Heart left ventricle (tissue), 16 donors: Measurements from ENCODE around the gene KLK14. TPM values are rescaled to one million over a fixed set of nuclear protein-coding genes. Genes with fewer than 3 reads are reported as not detected.
A peak's percentile ranks its signal among the peaks of the same experiment; 100 is the strongest.

ENCODE experiments used
- ATAC-seq, 4 donors: fragments of 200-7000 bp; cut with Tn5 transposase; one replicate each; pipeline ENCODE4 v1.9.1; 2020 to 2022; ENCODE audit warnings: moderate library complexity in 4 of 4, mild to moderate bottlenecking in 3 of 4, moderate number of reproducible peaks in 1 of 4
- DNase-seq, 5 donors: peaks; one replicate each; pipeline ENCODE4 v3.0.0-alpha.2; 2020
- H3K27ac ChIP-seq, 12 donors: fragments of 200-600 bp; sonication (generic) in 4 of 12; one replicate each; pipeline versions ENCODE4 v1.5.0 to v1.8.0; 2016 to 2022; ENCODE audit warnings: mild to moderate bottlenecking in 2 of 12
- H3K27me3 ChIP-seq, 9 donors: fragments of 200-600 bp; sonication (generic) in 2 of 9; one replicate each; pipeline versions ENCODE4 v1.5.1 to v1.8.0; 2016 to 2022; ENCODE audit warnings: mild to moderate bottlenecking in 3 of 9
- H3K36me3 ChIP-seq, 9 donors: fragments of 200-600 bp; sonication (generic) in 2 of 9; one replicate each; pipeline versions ENCODE4 v1.5.0 to v1.8.0; 2018 to 2022; ENCODE audit warnings: mild to moderate bottlenecking in 2 of 9
- H3K4me1 ChIP-seq, 12 donors: fragments of 200-600 bp; sonication (generic) in 4 of 12; one replicate each; pipeline versions ENCODE4 v1.5.0 to v1.8.0; 2016 to 2022; ENCODE audit warnings: mild to moderate bottlenecking in 3 of 12
- H3K4me3 ChIP-seq, 12 donors: fragments of 200-600 bp; sonication (generic) in 4 of 12; one replicate each; pipeline versions ENCODE4 v1.5.0 to v1.8.0; 2017 to 2022; ENCODE audit warnings: mild to moderate bottlenecking in 9 of 12, moderate library complexity in 4 of 12
- H3K9me3 ChIP-seq, 12 donors: fragments of 200-600 bp; sonication (generic) in 4 of 12; one replicate each; pipeline versions ENCODE4 v1.5.0 to v1.8.0; 2016 to 2022; ENCODE audit warnings: mild to moderate bottlenecking in 1 of 12
- CTCF ChIP-seq, 12 donors: fragments of 200-600 bp; sonication (generic) in 4 of 12; IDR thresholded peaks; one replicate each; pipeline versions ENCODE4 v1.5.0 to v1.8.0; 2018 to 2022; ENCODE audit warnings: antibody characterized with exemption in 12 of 12, mild to moderate bottlenecking in 5 of 12
- POLR2A ChIP-seq, 2 donors: fragments of 450-650 bp; IDR thresholded peaks; one replicate each; pipeline ENCODE4 v1.6.1; 2017; ENCODE audit warnings: antibody characterized with exemption in 2 of 2, mild to moderate bottlenecking in 2 of 2, moderate library complexity in 2 of 2
- WGBS, 4 donors: extraction: QIAGEN DNeasy Blood & Tissue Kit in 2 of 4; methylation state at CpG; one replicate each; pipeline versions ENCODE4 v1.1.5 to v1.1.7; 2013 to 2018; 5-methylcytosine and 5-hydroxymethylcytosine counted together
- intact Hi-C, 10 donors: fragments of 100-400 bp; cut with DNase I; formaldehyde crosslinking; loops; one replicate each; pipeline versions ENCODE4 v1.11.1 to v1.14.2; 2022
- polyA plus RNA-seq, 2 donors: library from polyadenylated mRNA; stranded (reverse); fragments of 200-250 nt; gene quantifications; one replicate each; pipeline ENCODE4 v1.2.3, GENCODE V29; 2013
- total RNA-seq, 9 donors: library from RNA; depleted of rRNA in 2 of 9; stranded (reverse); fragments of >200 nt in 2 of 9; fragmentation: NEBNext Ultra II Directional in 3 of 9; extraction: Animal tissue kit (Norgen Biotek cat#: 25700) in 3 of 9; gene quantifications; one replicate each; pipeline versions ENCODE4 v1.1.0 to v1.2.4, GENCODE V29; 2016 to 2023
- donor health status: ischemic (EF 13 %, LVEDD 7.1; RV severe dilation, severe dysfunction).
- donor health status: healthy with polysubstance abuse.
- donor health status: DM: no; HTN: yes; CAD: no.
- donor health status: DM: no; HTN: no; CAD: no.
- donor health status: ischemic (EF 25% LVEDD 6.9; RV normal size, moderate dysfunction).
- donor health status: ischemic (EF 25% LVEDD 5.7; RV mildly dilated, moderate dysfunction).
- donor health status: healthy.
- donor health status: DM: yes; HTN: yes; CAD: no.
- donor health status: ischemic (EF 35%, LVEDD 5.7; RV mildly dilated, moderate dysfunction).
- donor health status: nonischemic (EF 11% LVEDD 7.7; RV severe dilation, severe dysfunction).
- donor health status: DM: yes; HTN: yes; CAD: no.
- donor health status: PGD.
- donor health status: ischemic (EF 29% LVEDD 5.4; RV normal size, mild dysfunction).
- donor health status: nonischemic (EF 23%, LVEDD 6.1; RV moderate dilation, normal function).

Gene KLK14
- total and polyA plus RNA-seq, 11 donors: 0.17 to 0.64 (median 0.33) TPM; not detected in 4

- Histone ChIP-seq H3K27ac (no peak overlapping the region), H3K4me1 (peaks cover 0 to 8% (median 4%) of the 10 kb centered on the region in 12 donors), H3K27me3 (no peaks in the 10 kb centered on the region), H3K9me3 (peaks cover 0 to 2% (median 0%) of the 10 kb centered on the region in 12 donors), H3K4me3 (no peak overlapping the region), H3K36me3 (no peaks in the 10 kb centered on the region)
- peak; percentile 40 to 89 (median 83) for DNase-seq
- intact Hi-C loops: loop anchor here in 1 of 10 donors (5.0 kb wide), 1 partner anchor 47 kb away; no protein-coding TSS in a partner anchor
- TF ChIP-seq CTCF (IDR thresholded peaks at IDR 0.05): no peak
- no peak for TF ChIP-seq POLR2A (IDR thresholded peaks at IDR 0.05)
- WGBS, 4 donors: 64 to 68% (median 65%) methylated on average over 25 to 27 of the region's 27 CpGs
- peak; percentile 26 to 91 (median 84) for ATAC-seq
These were observed 3.1 kb downstream of the KLK14 start for GRCh38 chr19:51079481-51080110.

GRCh38 chr19:51078731-51079130 is 4.0 kb downstream of the KLK14 start:
- TF ChIP-seq POLR2A (IDR thresholded peaks at IDR 0.05): no peak
- no peak for TF ChIP-seq CTCF (IDR thresholded peaks at IDR 0.05)
- WGBS, 4 donors: 92 to 97% (median 94%) methylated on average over 6 of the region's 6 CpGs
- H3K27ac ChIP-seq: no peak overlapping the region
- no peak for DNase-seq
- H3K4me1 ChIP-seq: peaks cover 0 to 8% (median 4%) of the 10 kb centered on the region in 12 donors
- H3K27me3 ChIP-seq: no peaks in the 10 kb centered on the region
- no peak for ATAC-seq
- intact Hi-C loops: no loop called here
- no peaks in the 10 kb centered on the region for H3K36me3 ChIP-seq
- no peak overlapping the region for H3K4me3 ChIP-seq
- peaks cover 0 to 11% (median 3%) of the 10 kb centered on the region in 12 donors for H3K9me3 ChIP-seq

GRCh38 chr19:51078104-51078503 is 4.6 kb downstream of the KLK14 start:
- ATAC-seq: no peak
- Histone ChIP-seq H3K4me1 (peaks cover 0 to 8% (median 4%) of the 10 kb centered on the region in 12 donors), H3K36me3 (no peaks in the 10 kb centered on the region), H3K27me3 (no peaks in the 10 kb centered on the region), H3K9me3 (peaks cover 0 to 17% (median 3%) of the 10 kb centered on the region in 12 donors), H3K4me3 (no peak overlapping the region), H3K27ac (no peak overlapping the region)
- intact Hi-C loops: no loop called here
- DNase-seq: no peak
- no peak for TF ChIP-seq CTCF (IDR thresholded peaks at IDR 0.05)
- no peak for TF ChIP-seq POLR2A (IDR thresholded peaks at IDR 0.05)
- 73 to 86% (median 76%) methylated on average over 6 of the region's 6 CpGs for WGBS, 4 donors

- no peaks in the 10 kb centered on the region for H3K27me3 ChIP-seq
- TF ChIP-seq CTCF (IDR thresholded peaks at IDR 0.05): no peak
- TF ChIP-seq POLR2A (IDR thresholded peaks at IDR 0.05): no peak
- no peak for ATAC-seq
- WGBS, 4 donors: 80 to 86% (median 83%) methylated on average over 14 of the region's 14 CpGs
- peaks cover 0 to 8% (median 4%) of the 10 kb centered on the region in 12 donors for H3K4me1 ChIP-seq
- H3K4me3 ChIP-seq: no peak overlapping the region
- H3K27ac ChIP-seq: no peak overlapping the region
- intact Hi-C loops: no loop called here
- no peak for DNase-seq
- H3K9me3 ChIP-seq: peaks cover 0 to 20% (median 3%) of the 10 kb centered on the region in 12 donors
- no peaks in the 10 kb centered on the region for H3K36me3 ChIP-seq
These were observed 6.0 kb downstream of the KLK14 start for GRCh38 chr19:51076631-51077213.
